ENCODE results near the gene LDB1.

LDB1 gene

DNA sequence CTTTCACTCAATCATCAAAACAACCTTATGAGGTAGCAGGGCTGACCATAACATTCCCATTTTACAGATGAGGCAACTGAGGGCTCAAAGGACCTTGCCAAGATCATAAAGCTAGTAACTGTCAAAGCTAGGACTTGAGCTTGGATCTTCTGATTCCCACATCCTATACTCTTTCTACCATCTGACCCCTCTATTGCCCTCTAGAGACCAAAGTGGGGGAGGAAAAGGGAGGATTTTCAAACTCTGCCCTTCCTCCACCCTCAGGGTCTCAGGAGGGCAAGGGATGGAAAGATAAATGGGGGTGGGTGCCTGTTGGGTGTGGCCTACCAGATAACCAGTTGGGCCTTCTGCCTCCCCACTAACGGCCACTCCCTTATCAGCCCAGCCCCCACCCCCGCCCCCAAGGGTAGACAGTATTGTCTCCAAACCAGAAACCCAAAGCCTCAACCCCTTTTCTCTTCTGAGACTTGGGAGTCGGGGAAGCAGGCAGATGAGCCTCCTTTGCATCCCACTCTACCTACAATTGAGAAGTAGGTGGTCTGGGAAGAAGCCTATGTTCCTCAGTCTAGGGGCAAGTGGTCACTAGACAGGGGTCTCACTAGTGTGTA lies 7.9 kb downstream of the LDB1 start:
- Histone ChIP-seq H3F3A (ENCODE audit: insufficient read depth, low read length) (no peaks in the 10 kb centered on the region), H2AFZ (ENCODE audit: low read length) (no peak overlapping the region), H3K9ac (ENCODE audit: low read length) (no peak overlapping the region; the same call in 1 of the 2 replicates), H3K9me3 (ENCODE audit: low read length) (no peaks in the 10 kb centered on the region), H3K79me2 (ENCODE audit: insufficient read depth, low read length) (peaks cover 18% of the 10 kb centered on the region), H3K4me1 (ENCODE audit: insufficient read depth, low read length, severe bottlenecking) (peaks cover 37% of the 10 kb centered on the region), H4K20me1 (ENCODE audit: insufficient read depth, low read length) (no peaks in the 10 kb centered on the region), H3K4me2 (ENCODE audit: low read length) (peak overlapping the region; percentile 92; the same call in 1 of the 2 replicates), H3K36me3 (ENCODE audit: insufficient read depth, low read length) (peaks cover 34% of the 10 kb centered on the region), H3K27me3 (ENCODE audit: insufficient read depth, low read length) (no peaks in the 10 kb centered on the region), H3K27ac (ENCODE audit: low read depth, low read length, poor library complexity, severe bottlenecking) (no peak overlapping the region), H3K9me2 (ENCODE audit: low read depth, low read length) (no peaks in the 10 kb centered on the region), H3K4me3 (ENCODE audit: low read depth, low read length, poor library complexity, severe bottlenecking) (no peak overlapping the region)
- TF ChIP-seq EZH2 (IDR thresholded peaks at IDR 0.05; ENCODE audit: borderline replicate concordance, low read length) (no peak), CTCF (IDR thresholded peaks at IDR 0.05; ENCODE audit: low read length) (peak; percentile 14; the same call in 1 of the 2 replicates)

- no peak overlapping the region for H3K4me3 ChIP-seq (ENCODE audit: low read depth, low read length, poor library complexity, severe bottlenecking)
- no peak overlapping the region for H3K27ac ChIP-seq (ENCODE audit: low read depth, low read length, poor library complexity, severe bottlenecking)
- no peak overlapping the region for H3K9ac ChIP-seq (ENCODE audit: low read length)
- peaks cover 18% of the 10 kb centered on the region for H3K79me2 ChIP-seq (ENCODE audit: insufficient read depth, low read length)
- peaks cover 34% of the 10 kb centered on the region for H3K36me3 ChIP-seq (ENCODE audit: insufficient read depth, low read length)
- no peak overlapping the region for H2AFZ ChIP-seq (ENCODE audit: low read length)
- H3K4me2 ChIP-seq (ENCODE audit: low read length), result no peak overlapping the region
- H3K9me3 ChIP-seq (ENCODE audit: low read length), result no peaks in the 10 kb centered on the region
- no peaks in the 10 kb centered on the region for H4K20me1 ChIP-seq (ENCODE audit: insufficient read depth, low read length)
- peaks cover 29% of the 10 kb centered on the region for H3K4me1 ChIP-seq (ENCODE audit: insufficient read depth, low read length, severe bottlenecking)
- H3F3A ChIP-seq (ENCODE audit: insufficient read depth, low read length), result no peaks in the 10 kb centered on the region
- no peaks in the 10 kb centered on the region for H3K27me3 ChIP-seq (ENCODE audit: insufficient read depth, low read length)
- TF ChIP-seq EZH2 (IDR thresholded peaks at IDR 0.05; ENCODE audit: borderline replicate concordance, low read length) (no peak), CTCF (IDR thresholded peaks at IDR 0.05; ENCODE audit: low read length) (no peak)
- no peaks in the 10 kb centered on the region for H3K9me2 ChIP-seq (ENCODE audit: low read depth, low read length)
These were observed 8.9 kb downstream of the LDB1 start for GRCh38 chr10:102111276-102111675.

- H3K4me3 ChIP-seq (ENCODE audit: low read depth, low read length, poor library complexity, severe bottlenecking), result no peak overlapping the region
- no peaks in the 10 kb centered on the region for H3K9me3 ChIP-seq (ENCODE audit: low read length)
- TF ChIP-seq CTCF (IDR thresholded peaks at IDR 0.05; ENCODE audit: low read length) (no peak), EZH2 (IDR thresholded peaks at IDR 0.05; ENCODE audit: borderline replicate concordance, low read length) (no peak)
- no peak overlapping the region for H2AFZ ChIP-seq (ENCODE audit: low read length)
- no peaks in the 10 kb centered on the region for H3K9me2 ChIP-seq (ENCODE audit: low read depth, low read length)
- no peaks in the 10 kb centered on the region for H3F3A ChIP-seq (ENCODE audit: insufficient read depth, low read length)
- H3K4me2 ChIP-seq (ENCODE audit: low read length), result no peak overlapping the region
- peaks cover 11% of the 10 kb centered on the region; the same call in 1 of the 2 replicates for H3K79me2 ChIP-seq (ENCODE audit: insufficient read depth, low read length)
- no peaks in the 10 kb centered on the region for H3K27me3 ChIP-seq (ENCODE audit: insufficient read depth, low read length)
- H3K36me3 ChIP-seq (ENCODE audit: insufficient read depth, low read length), result peaks cover 34% of the 10 kb centered on the region
- H3K4me1 ChIP-seq (ENCODE audit: insufficient read depth, low read length, severe bottlenecking), result peaks cover 17% of the 10 kb centered on the region
- no peaks in the 10 kb centered on the region for H4K20me1 ChIP-seq (ENCODE audit: insufficient read depth, low read length)
- no peak overlapping the region for H3K27ac ChIP-seq (ENCODE audit: low read depth, low read length, poor library complexity, severe bottlenecking)
- H3K9ac ChIP-seq (ENCODE audit: low read length), result no peak overlapping the region
These were observed 10.7 kb downstream of the LDB1 start for GRCh38 chr10:102109166-102110116.

All from OCI-LY1 (cell line).